SK-N-MC (cell line): ENCODE measurements around the gene TIMP3.

ENCODE experiments used
- DNase-seq: peaks from one replicate; pipeline ENCODE4 v3.0.0-alpha.2; 2011; ENCODE audit warnings: low read depth, low spot score
- H3K27ac ChIP-seq: fragments of 200-600 bp; sonication (generic); 2 replicates; pipeline ENCODE4 v1.5.1; 2016; ENCODE audit warnings: mixed run types
- H3K36me3 ChIP-seq: fragments of 200-600 bp; sonication (generic); 2 replicates; pipeline ENCODE4 v1.6.1; 2017; ENCODE audit warnings: antibody characterized with exemption, low read length, mixed read lengths; ENCODE audit not compliant: insufficient read depth
- H3K4me3 ChIP-seq: fragments of 200-600 bp; sonication (generic); 2 replicates; pipeline ENCODE4 v1.5.1; 2016
- H3K9ac ChIP-seq: fragments of 200-600 bp; sonication (generic); 2 replicates; pipeline ENCODE4 v1.8.0; 2017; ENCODE audit warnings: mixed run types, mixed read lengths; ENCODE audit not compliant: insufficient read length
- H3K9me3 ChIP-seq: fragments of 200-600 bp; sonication (generic); 2 replicates; pipeline ENCODE4 v1.6.1; 2017; ENCODE audit warnings: low read depth, mild to moderate bottlenecking, antibody characterized with exemption, low read length, moderate library complexity, mixed read lengths
- EZH2 ChIP-seq: fragments of 200-600 bp; sonication (generic); IDR thresholded peaks from one replicate; pipeline ENCODE4 v1.6.1; 2017; ENCODE audit warnings: antibody characterized with exemption
- FOXP2 ChIP-seq: optimal IDR thresholded peaks from 2 replicates; pipeline ENCODE3; 2011; ENCODE audit warnings: mild to moderate bottlenecking, moderate library complexity; ENCODE audit not compliant: insufficient read depth; ENCODE audit errors: extremely low read length, control extremely low read depth
- POLR2AphosphoS5 ChIP-seq: IDR thresholded peaks from 2 replicates; pipeline ENCODE4 v1.6.1; 2012; ENCODE audit warnings: mild to moderate bottlenecking, low read depth, low read length, borderline replicate concordance

The TIMP3 gene

DNA sequence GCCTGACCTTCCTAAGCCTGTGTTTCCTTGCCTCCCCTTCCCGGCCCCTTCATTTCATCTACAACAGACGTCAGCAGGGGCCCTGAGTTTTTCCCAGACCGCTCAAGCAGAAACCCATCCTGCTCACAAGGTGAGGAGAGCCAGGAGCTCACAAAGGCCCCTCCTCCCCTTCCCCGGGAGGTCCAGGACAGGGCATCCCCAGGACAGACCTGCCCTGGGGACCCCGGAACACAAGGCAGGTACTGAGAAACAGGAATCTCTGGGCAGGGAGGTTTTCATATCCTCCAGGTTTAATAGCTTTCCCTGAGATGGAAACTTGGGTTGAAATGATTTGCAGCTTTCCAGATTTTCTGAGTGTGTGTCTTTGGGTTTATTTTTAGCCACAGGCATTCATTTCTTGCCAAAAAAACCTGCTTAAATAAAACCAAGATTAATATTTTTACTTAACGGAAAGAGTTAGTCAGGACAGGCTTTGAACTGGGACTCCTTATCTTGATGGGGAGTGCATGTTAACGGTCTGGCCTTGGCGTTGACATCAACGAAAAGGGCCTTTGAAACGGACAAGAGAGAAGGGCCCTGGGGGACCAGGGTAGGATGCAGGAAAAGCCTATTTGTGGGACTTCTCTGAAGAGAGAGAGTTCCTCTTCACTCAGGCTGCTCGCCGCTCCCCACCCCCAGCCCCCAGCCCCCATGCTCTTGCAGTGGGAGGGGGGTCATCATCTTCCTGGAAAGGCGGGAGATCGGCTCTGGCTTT is 38.5 kb downstream of the TIMP3 start:
- Histone ChIP-seq H3K36me3 (no peaks in the 10 kb centered on the region), H3K27ac (no peak overlapping the region), H3K9ac (no peak overlapping the region), H3K9me3 (no peaks in the 10 kb centered on the region), H3K4me3 (no peak overlapping the region)
- TF ChIP-seq EZH2: no peak
- no peak for TF ChIP-seq FOXP2
- no peak for TF ChIP-seq POLR2AphosphoS5
- no peak for DNase-seq

DNA sequence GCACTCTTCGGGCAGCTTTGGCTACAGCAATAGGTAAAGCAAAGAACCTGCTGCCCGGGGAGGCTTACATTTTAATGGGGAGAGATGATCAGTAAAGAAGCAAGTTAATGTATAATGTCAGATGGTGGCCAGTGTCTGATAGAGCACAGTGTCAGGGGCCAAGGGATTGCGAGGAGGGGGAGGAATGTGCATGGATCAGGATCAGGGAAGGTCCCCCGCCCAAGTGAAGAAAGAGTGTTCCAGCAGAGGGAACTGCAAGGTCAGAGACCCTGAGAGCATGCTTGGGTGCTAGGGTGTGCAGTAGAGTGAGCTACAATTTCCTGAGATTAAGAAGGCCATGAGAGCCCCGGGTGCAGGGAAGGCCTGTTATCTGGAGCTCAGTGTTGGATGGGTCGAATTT is 39.7 kb downstream of the TIMP3 start:
- Histone ChIP-seq H3K9ac (no peak overlapping the region), H3K27ac (no peak overlapping the region), H3K9me3 (no peaks in the 10 kb centered on the region), H3K4me3 (no peak overlapping the region), H3K36me3 (no peaks in the 10 kb centered on the region)
- no peak for TF ChIP-seq POLR2AphosphoS5
- no peak for TF ChIP-seq EZH2
- no peak for TF ChIP-seq FOXP2
- DNase-seq: no peak

DNA sequence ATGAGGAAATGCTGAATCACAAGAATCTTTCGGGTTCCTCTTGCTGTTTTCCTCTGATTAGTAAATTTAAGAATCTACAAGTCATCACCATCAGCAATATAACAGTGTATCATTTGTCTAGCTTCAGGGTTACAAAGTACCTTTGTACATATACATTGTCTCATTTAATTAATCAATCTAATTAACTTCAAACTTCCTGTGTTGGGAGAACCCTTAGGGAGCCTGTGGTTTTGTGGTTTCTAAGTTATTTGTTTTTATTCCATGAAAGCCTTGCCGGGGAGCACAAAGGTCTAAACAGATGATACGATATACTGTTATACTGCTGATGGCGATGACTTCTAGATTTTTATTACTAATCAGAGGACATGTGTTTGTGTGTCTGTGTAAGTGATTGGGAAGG is 41.0 kb downstream of the TIMP3 start:
- H3K36me3 ChIP-seq: no peaks in the 10 kb centered on the region
- H3K27ac ChIP-seq: no peak overlapping the region
- H3K9me3 ChIP-seq: no peaks in the 10 kb centered on the region
- TF ChIP-seq POLR2AphosphoS5 (no peak), EZH2 (no peak), FOXP2 (no peak)
- no peak overlapping the region for H3K9ac ChIP-seq
- H3K4me3 ChIP-seq: no peak overlapping the region
- peak; percentile 6 for DNase-seq

DNA sequence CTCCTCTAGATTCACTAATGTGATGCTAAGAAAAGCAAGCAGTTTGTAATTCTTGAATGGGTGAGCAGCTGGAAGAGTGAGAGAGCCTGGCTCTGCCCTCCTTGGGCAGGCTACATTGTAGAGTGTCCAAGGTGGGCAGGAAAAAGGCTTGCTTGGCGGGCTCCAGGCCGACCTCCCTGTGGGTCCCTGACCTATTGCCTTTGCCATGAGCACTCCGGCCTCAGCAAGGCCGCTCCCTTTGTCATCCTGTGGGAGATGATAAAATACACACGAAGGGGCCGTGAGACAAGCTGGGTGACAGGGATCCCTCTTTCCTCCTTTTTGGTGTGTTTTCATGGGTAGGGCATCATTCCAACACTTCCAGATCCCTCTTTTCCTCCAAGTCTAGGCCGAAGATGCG is 41.8 kb downstream of the TIMP3 start:
- Histone ChIP-seq H3K27ac (no peak overlapping the region), H3K9me3 (no peaks in the 10 kb centered on the region), H3K9ac (no peak overlapping the region), H3K36me3 (no peaks in the 10 kb centered on the region), H3K4me3 (no peak overlapping the region)
- TF ChIP-seq POLR2AphosphoS5 (no peak), FOXP2 (no peak), EZH2 (no peak)
- no peak for DNase-seq

DNA sequence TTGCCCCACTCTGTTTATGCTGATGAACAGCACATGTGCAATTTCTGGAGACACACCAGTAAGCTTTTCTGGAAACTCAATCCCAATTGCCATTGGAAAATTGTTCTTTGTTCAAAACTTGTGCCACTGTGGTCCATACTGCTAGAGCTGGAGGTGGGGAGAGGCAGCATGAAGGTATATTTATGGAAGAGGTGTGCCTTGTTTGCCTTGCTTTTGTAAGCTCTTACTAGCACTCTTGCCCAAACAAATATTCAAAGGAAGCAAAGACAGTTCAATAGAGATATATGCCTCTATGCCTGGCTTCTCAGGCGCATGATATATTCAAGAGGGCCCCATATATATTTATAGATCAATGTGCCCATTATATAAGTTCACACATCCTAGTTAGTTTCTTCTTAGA is 42.7 kb downstream of the TIMP3 start:
- H3K4me3 ChIP-seq: no peak overlapping the region
- no peak overlapping the region for H3K9ac ChIP-seq
- no peaks in the 10 kb centered on the region; the same call in 1 of the 2 replicates for H3K36me3 ChIP-seq
- no peaks in the 10 kb centered on the region for H3K9me3 ChIP-seq
- H3K27ac ChIP-seq: no peak overlapping the region
- no peak for DNase-seq
- TF ChIP-seq POLR2AphosphoS5: no peak
- no peak for TF ChIP-seq EZH2
- no peak for TF ChIP-seq FOXP2

DNA sequence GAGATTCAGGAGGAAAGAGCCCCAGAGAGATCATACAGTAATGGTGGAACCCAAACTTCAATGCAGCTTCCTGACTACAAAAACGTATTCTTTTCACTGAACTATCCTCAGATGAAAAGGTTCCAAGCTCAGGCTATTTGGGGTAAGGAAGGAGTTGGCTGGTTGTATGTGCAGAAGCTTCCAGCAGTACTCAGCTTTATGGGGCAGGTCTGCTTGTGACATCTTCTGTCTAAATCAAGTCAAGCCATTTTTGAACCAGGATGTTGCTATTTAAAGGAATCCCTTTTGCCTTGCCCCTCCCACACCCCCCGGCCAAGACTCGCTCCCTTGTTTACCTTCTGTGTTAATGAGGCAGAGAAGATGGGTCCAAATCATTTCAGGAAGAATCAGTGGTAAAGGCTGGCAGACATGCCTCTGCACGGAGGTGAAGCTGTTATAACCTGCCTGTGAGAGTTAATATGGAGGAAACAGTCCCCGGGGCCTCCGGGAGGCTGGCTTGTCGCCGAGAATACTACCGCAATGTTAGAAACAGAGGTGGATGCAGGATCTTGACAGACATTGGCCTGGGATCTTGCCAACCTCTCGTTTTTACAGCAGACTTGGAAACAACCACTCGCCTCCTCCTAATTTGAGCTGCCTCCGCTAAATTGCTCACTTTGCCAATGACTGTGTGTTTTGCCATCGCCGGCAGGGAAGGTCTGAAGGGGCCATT is 45.4 kb downstream of the TIMP3 start:
- Histone ChIP-seq H3K4me3 (no peak overlapping the region), H3K27ac (no peak overlapping the region), H3K36me3 (no peaks in the 10 kb centered on the region; the same call in 1 of the 2 replicates), H3K9ac (no peak overlapping the region), H3K9me3 (no peaks in the 10 kb centered on the region)
- no peak for DNase-seq
- no peak for TF ChIP-seq FOXP2
- TF ChIP-seq EZH2: no peak
- no peak for TF ChIP-seq POLR2AphosphoS5

DNA sequence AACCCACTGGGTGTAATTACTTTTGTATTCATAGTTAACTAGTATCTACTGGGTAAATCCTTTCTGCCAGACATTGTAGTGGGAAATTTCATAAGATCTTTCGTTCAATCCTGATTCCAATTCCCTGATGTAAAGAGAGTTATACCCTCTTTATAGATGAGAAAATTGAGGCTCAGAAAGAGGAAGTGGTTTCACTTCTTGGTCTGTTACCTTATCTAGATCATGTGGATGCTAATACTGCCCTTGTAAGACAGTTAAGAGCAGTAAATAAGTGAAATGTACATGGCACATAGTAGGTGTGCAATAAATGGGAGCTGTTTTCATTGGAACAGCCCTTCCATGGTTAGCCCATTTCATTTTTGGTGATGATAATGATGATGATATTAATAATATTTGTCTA is 46.7 kb downstream of the TIMP3 start:
- Histone ChIP-seq H3K36me3 (no peaks in the 10 kb centered on the region; the same call in 1 of the 2 replicates), H3K4me3 (no peak overlapping the region), H3K9ac (no peak overlapping the region), H3K9me3 (no peaks in the 10 kb centered on the region), H3K27ac (no peak overlapping the region)
- no peak for TF ChIP-seq EZH2
- no peak for TF ChIP-seq FOXP2
- no peak for TF ChIP-seq POLR2AphosphoS5
- no peak for DNase-seq

DNA sequence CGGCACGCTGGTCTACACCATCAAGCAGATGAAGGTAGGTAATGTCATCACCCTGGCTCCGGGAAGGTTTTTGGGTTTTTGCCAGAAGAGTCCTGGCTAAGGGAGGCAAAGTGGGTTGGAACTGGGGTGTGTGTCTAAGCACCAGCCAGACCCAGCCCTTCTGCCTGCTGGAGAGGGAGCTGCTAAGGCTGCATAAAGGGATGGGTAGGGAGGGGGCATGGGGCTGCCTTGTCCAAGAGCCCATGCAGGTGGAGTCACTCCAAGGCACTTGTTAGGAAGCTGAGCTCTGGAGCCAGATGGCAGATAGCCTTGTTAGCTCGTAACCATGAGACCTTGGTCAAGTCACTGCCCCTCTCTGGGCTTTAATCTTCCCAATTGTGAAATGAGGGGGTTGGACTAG is 48.0 kb downstream of the TIMP3 start:
- no peak for DNase-seq
- Histone ChIP-seq H3K9ac (no peak overlapping the region), H3K27ac (no peak overlapping the region), H3K36me3 (no peaks in the 10 kb centered on the region; the same call in 1 of the 2 replicates), H3K4me3 (no peak overlapping the region), H3K9me3 (no peaks in the 10 kb centered on the region)
- no peak for TF ChIP-seq FOXP2
- no peak for TF ChIP-seq EZH2
- TF ChIP-seq POLR2AphosphoS5: no peak

DNA sequence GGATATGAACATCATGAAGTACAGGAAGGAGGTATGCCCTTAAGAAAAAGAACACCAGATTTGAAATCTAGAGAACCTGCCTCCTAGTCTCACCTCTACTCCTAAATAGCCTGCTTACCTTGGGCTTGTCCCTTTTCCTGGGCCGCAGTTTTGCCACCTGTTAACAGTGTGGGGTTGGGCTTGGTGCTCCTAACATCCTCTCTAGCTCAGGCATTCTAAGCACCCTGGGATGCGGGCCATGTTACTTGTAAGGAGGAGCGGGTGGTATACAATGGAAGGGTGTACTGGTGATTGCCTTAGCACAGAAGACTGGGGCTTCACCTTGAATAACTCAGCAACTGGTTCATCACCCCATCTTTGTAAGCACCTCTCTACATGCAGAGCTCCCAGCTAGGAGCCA is 48.7 kb downstream of the TIMP3 start:
- Histone ChIP-seq H3K9ac (no peak overlapping the region), H3K9me3 (no peaks in the 10 kb centered on the region), H3K27ac (no peak overlapping the region), H3K4me3 (no peak overlapping the region), H3K36me3 (no peaks in the 10 kb centered on the region; the same call in 1 of the 2 replicates)
- no peak for DNase-seq
- TF ChIP-seq POLR2AphosphoS5: no peak
- TF ChIP-seq EZH2: no peak
- TF ChIP-seq FOXP2: no peak
